Activated T-cell treated with anti-CD3 and anti-CD28 coated beads, Interleukin-2, amount 50 U/mL, for 24 hours (primary cell): Measurements from ENCODE around the gene CCDC61.

ENCODE experiments used
- DNase-seq: peaks from one replicate; pipeline ENCODE4 v3.0.0-alpha.2; 2020
- H3K27ac Mint-ChIP-seq: 2 replicates; pipeline ENCODE4 v1.8.0; 2020; ENCODE audit warnings: mild to moderate bottlenecking, mixed read lengths
- H3K27me3 Mint-ChIP-seq: 2 replicates; pipeline ENCODE4 v1.8.0; 2020; ENCODE audit warnings: mixed read lengths
- H3K36me3 Mint-ChIP-seq: 2 replicates; pipeline ENCODE4 v1.8.0; 2020; ENCODE audit warnings: low read depth, mixed read lengths
- H3K4me1 Mint-ChIP-seq: 2 replicates; pipeline ENCODE4 v1.8.0; 2020; ENCODE audit warnings: low read depth, mixed read lengths
- H3K4me3 Mint-ChIP-seq: 2 replicates; pipeline ENCODE4 v1.8.0; 2020; ENCODE audit warnings: mild to moderate bottlenecking, moderate library complexity, mixed read lengths
- H3K9me3 Mint-ChIP-seq: 2 replicates; pipeline ENCODE4 v1.8.0; 2020; ENCODE audit warnings: mixed read lengths

The CCDC61 gene

GRCh38 chr19:46017874-46018675, 22.8 kb downstream of the CCDC61 start:
- Mint-ChIP-seq H3K4me1 (peaks cover 17% of the 10 kb centered on the region), H3K4me3 (no peak overlapping the region), H3K9me3 (no peaks in the 10 kb centered on the region), H3K36me3 (peaks cover 3% of the 10 kb centered on the region), H3K27ac (no peak overlapping the region), H3K27me3 (peaks cover 26% of the 10 kb centered on the region)
- DNase-seq, result no peak

DNA sequence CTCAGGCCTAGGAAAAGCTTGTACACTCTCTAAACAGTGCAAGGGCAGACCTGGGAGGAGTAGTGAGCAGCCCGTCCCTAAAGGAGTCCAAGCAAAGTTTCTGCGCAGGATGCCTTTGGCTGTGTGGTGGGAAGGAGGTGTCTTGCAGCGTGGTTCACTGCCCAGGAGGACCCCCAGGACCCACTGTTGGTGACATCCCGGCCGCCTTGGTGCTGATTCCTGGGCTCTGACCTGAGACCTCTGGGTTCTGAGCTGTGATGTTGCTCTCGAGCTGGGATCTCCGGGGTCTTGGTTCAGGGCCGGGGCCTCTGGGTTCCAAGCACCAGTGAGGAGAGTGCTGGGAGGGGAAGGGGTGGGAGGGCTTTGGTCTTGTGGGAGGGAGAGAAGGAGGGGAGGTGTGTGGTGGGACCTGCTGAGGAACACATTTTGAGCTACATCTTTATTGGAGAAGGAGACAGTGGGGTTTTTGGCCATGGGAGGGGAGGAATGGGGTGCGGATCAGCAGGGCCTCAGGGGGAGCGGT, 23.5 kb downstream of the CCDC61 start:
- Mint-ChIP-seq H3K27ac (no peak overlapping the region), H3K27me3 (peaks cover 31% of the 10 kb centered on the region), H3K9me3 (no peaks in the 10 kb centered on the region), H3K4me3 (no peak overlapping the region), H3K36me3 (peaks cover 3% of the 10 kb centered on the region), H3K4me1 (peaks cover 17% of the 10 kb centered on the region)
- no peak for DNase-seq

GRCh38 chr19:46019270-46019669, 24.0 kb downstream of the CCDC61 start:
- Mint-ChIP-seq H3K4me1 (peaks cover 17% of the 10 kb centered on the region), H3K4me3 (no peak overlapping the region)

DNA sequence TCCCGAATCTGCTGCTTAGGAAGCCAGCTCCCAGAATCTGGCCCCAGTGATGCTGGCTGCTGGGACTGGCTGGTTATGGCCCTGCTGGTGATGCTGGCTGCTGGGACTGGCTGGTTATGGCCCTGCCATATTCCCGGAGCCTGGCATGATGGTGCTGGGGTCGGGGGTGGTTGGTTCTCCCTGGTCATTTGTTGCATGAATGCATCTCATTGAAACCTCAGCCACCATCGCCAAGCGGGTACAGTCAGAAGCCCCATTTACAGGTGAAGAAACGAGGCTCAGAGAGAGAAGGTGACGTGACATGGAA, 25.5 kb downstream of the CCDC61 start:
- Mint-ChIP-seq H3K36me3 (peaks cover 3% of the 10 kb centered on the region), H3K27me3 (peaks cover 25% of the 10 kb centered on the region), H3K4me1 (peaks cover 11% of the 10 kb centered on the region), H3K9me3 (no peaks in the 10 kb centered on the region), H3K4me3 (no peak overlapping the region), H3K27ac (no peak overlapping the region)
- no peak for DNase-seq

More at GRCh38 chr19:46019270-46019669, 24.0 kb downstream of the CCDC61 start:
- Mint-ChIP-seq H3K27me3 (peaks cover 32% of the 10 kb centered on the region), H3K9me3 (no peaks in the 10 kb centered on the region), H3K36me3 (peaks cover 3% of the 10 kb centered on the region), H3K27ac (no peak overlapping the region)
- no peak for DNase-seq

DNA sequence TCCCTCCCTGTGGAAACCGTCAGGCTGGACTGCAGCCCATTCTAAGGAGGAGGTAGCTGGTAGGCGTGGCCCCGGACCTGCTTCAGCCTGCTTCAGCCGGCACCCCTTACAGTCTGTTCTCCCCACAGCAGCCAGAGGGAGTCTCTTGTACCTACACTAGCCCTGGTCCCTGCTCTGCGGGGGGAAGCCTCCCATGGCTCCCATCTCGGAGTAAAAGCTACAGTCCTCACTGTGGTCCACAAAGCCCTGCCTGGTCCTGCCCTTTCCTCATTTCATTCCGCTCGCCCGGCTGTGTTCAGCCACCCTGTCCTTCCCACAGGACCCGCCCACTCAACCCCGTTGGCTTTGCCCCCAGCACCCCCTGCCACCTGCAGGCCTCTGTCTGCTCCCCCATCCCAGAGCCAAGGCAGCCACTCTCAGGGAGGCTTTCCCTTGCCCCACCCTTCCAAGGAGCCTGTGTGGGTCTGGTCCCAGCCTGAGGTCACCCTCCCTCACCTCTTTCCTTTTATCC, 26.3 kb downstream of the CCDC61 start:
- peaks cover 28% of the 10 kb centered on the region for H3K27me3 Mint-ChIP-seq
- no peaks in the 10 kb centered on the region for H3K9me3 Mint-ChIP-seq
- no peak overlapping the region for H3K4me3 Mint-ChIP-seq
- H3K36me3 Mint-ChIP-seq, result peaks cover 3% of the 10 kb centered on the region
- no peak for DNase-seq
- H3K27ac Mint-ChIP-seq, result no peak overlapping the region
- peaks cover 14% of the 10 kb centered on the region for H3K4me1 Mint-ChIP-seq

GRCh38 chr19:46022061-46022430, 26.8 kb downstream of the CCDC61 start:
- H3K9me3 Mint-ChIP-seq, result no peaks in the 10 kb centered on the region
- no peak for DNase-seq
- H3K4me1 Mint-ChIP-seq, result peaks cover 15% of the 10 kb centered on the region
- peaks cover under 1% of the 10 kb centered on the region for H3K36me3 Mint-ChIP-seq
- peaks cover 31% of the 10 kb centered on the region for H3K27me3 Mint-ChIP-seq
- no peak overlapping the region for H3K4me3 Mint-ChIP-seq
- no peak overlapping the region for H3K27ac Mint-ChIP-seq

DNA sequence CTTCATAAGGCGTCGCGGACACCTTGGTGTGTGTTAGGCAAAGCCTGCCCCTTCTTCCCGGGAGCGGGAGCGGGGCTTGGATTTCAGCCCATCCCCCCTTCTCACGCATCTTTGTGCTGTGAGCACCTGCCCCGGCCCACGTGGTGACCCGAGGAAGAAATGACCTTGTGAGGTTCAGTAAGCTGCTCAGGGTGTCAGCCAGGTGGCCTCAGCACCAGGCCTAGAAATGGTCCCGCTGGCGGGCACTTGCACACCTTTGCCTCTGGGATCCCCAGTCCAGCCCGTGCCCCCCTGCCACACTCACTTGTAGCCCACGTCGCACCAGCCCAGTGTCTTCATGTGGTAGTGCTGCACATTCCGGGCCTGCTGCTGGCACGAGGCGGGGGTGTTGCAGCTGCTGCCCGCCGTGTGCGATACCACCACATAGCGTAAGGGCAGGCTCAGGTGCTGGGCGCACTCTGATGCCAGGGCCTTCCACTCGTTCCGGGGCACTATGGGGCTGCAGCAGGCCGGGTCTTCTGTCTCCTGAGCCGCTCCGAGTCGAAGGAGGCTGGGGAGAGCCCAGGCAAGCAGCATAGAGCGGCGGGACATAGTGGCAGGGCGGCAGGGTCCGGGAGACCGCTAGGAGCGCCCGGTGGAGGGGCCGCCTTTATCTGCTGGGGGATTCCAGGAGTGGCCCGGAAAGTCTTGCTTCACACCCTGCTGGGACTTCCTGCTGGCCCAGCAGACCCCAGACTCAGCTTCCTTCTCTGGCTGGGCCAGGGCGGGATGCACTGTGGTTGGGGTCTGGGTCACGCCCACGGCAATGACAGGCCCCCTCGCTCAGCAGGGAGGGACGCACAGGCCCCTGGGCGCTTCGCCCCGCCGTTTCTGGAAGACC, 27.4 kb downstream of the CCDC61 start, which contains the start of gene PGLYRP1:
TSS of gene PGLYRP1 (minus strand) at position 623 of the 880 bp plus-strand sequence. CDS start at position 591, 32 bp downstream.
- Mint-ChIP-seq H3K27ac (no peak within 1 kb of the TSS), H3K36me3 (no peaks in the 10 kb centered on the region), H3K9me3 (no peaks in the 10 kb centered on the region), H3K27me3 (peaks cover 31% of the 10 kb centered on the region), H3K4me3 (no peak within 1 kb of the TSS), H3K4me1 (peaks cover 15% of the 10 kb centered on the region)
- no peak for DNase-seq

DNA sequence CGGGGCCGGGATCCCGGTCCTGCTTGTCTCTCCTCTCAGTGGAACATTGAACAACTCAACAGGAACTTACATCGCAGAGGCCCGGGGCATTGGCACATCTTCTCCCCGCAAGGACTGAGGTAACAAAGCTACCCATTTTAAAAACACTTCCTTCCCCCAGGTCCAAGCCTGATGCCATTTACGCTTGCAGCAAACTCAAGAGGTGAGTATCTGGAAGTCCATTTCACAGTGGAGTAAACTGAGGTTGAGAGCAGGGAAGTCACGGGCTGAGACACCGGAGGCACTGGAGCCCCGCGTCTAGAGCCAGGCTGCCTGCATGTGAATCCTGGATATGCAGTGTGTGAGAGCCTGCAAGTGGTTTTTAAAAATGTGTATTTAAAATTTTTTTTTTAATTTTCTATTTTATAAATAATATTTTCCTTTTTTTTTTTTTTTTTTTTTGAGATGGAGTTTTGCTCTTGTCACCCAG, 28.1 kb downstream of the CCDC61 start:
- Mint-ChIP-seq H3K36me3 (no peaks in the 10 kb centered on the region), H3K27ac (no peak overlapping the region), H3K27me3 (peaks cover 31% of the 10 kb centered on the region), H3K9me3 (no peaks in the 10 kb centered on the region), H3K4me3 (no peak overlapping the region), H3K4me1 (peaks cover 15% of the 10 kb centered on the region)
- no peak for DNase-seq

DNA sequence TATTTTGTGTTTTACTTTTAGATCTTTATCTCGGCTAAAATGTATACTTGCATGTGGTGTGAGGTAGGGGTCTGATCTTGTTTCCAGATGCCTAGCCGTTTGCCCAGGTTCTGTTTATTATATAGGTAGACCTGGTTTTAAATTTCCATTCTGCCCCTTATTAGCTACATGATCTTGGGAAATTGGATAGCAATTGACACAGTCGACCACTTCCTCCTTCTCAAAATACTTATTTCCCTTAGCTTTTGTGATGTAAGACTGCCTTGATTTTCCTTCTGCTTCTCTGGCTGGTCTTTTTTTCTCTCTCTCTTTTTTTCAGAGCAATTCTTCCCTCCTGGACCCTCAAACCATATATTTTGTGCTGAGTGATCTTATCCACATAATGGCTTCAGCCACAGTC, 30.6 kb downstream of the CCDC61 start:
- no peak overlapping the region for H3K27ac Mint-ChIP-seq
- H3K9me3 Mint-ChIP-seq, result no peaks in the 10 kb centered on the region
- no peak for DNase-seq
- no peak overlapping the region for H3K4me3 Mint-ChIP-seq
- peaks cover 45% of the 10 kb centered on the region for H3K27me3 Mint-ChIP-seq
- H3K4me1 Mint-ChIP-seq, result peaks cover 19% of the 10 kb centered on the region
- no peaks in the 10 kb centered on the region for H3K36me3 Mint-ChIP-seq

DNA sequence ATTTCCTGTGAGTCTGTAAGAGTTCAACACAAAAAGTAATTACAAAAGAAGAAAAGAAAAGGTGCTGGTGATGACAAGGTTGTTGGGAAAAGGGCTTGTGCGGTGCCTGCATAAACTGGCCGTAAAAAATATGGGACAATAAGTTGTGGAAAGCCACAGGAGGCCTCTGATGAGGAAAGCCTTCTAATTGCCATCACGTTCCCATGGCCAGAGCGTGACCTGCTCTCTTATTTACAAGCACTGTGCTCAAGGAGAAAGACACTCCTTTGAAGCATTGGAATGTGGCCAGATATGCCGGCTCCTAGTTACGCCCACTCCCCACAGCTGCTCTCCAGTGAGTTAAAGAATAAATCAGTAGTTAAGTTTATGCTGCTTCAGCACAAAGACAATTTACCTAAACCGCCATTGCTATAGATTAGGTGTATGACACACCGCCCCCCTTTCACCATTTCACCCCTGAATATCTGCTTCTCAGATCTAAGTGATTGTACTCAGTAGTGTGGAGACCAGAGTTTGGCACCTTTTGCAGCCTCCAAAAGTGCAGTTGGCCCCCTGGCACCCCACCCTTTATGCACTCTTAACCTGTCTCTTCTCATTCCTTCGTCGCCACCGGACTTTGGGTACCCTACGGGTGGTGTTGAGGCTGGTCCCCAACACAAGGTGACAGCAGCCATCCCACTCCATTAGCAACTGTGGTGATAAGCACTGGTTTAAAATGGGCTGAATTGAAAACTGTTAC, 35.7 kb downstream of the CCDC61 start:
- no peak overlapping the region for H3K4me3 Mint-ChIP-seq
- no peak for DNase-seq

DNA sequence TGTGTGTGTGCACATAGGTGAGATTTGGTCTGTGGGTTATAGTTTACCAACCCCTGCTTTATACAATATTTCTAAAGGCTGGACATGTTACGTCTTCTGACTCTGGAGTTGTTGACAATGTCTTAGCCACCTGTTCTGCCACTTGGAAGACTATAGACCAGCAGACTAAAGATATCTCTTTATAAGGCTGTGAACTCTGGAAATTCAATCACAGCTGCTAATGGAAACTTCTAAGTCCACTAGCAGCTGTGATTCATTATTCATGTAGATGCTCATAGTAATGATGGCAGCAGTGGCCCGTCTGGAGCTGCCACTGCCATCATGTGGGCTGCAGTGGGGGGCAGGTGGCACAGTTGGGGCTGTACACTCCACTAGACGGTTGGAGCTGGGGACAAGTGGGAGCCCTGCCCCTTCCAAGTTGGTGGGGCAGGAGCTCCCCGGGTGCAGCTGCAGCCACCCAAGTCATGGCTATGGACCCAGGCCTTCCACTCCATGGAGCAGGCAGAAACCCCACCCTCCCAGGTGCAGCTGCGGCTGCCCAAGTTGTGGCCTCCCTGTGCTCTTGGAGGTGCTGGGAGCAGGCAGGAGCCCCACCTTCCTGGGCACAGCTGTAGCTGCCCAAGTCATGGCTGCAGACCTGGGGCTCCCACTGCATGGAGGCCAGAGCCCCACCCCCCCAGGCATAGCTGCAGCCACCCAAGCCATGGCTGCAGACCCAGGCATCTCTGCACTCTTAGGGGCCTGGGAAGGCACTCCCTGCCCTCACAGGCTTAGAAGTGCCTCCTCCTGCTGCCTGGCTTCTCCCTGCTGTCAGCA, 36.7 kb downstream of the CCDC61 start:
- H3K4me1 Mint-ChIP-seq, result peaks cover 4% of the 10 kb centered on the region
- no peaks in the 10 kb centered on the region for H3K9me3 Mint-ChIP-seq
- H3K27me3 Mint-ChIP-seq, result peaks cover 30% of the 10 kb centered on the region
- no peak for DNase-seq
- H3K27ac Mint-ChIP-seq, result no peak overlapping the region
- no peak overlapping the region for H3K4me3 Mint-ChIP-seq
- no peaks in the 10 kb centered on the region for H3K36me3 Mint-ChIP-seq

More for the DNA sequence above, 35.7 kb downstream of the CCDC61 start:
- Mint-ChIP-seq H3K27me3 (peaks cover 37% of the 10 kb centered on the region), H3K4me1 (peaks cover 14% of the 10 kb centered on the region), H3K9me3 (no peaks in the 10 kb centered on the region), H3K36me3 (no peaks in the 10 kb centered on the region), H3K27ac (no peak overlapping the region)

DNA sequence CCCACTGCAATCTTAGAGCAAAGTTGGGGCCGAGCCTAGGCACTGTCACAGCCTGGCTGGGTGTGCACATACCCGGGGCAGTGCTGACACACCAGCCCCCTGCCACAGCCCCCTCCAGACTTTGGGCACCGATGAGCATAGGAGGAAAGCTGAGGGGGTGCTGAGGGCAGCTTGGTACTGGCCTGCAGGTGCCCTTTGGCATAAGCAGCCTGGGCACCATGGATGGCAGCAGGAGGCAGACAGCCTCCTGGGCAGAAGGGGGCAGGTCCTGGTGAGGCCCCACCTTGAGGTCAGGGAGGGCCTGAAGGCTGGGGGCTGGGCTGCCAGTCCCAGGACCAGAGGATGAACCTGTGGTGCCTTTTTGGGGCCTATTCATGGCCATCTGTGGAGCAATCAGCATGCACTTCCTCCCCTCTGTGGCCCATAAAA, 37.3 kb downstream of the CCDC61 start:
- no peak for DNase-seq
- Mint-ChIP-seq H3K27me3 (peaks cover 30% of the 10 kb centered on the region), H3K4me3 (no peak overlapping the region), H3K4me1 (peaks cover 4% of the 10 kb centered on the region), H3K36me3 (no peaks in the 10 kb centered on the region), H3K9me3 (no peaks in the 10 kb centered on the region), H3K27ac (no peak overlapping the region)

DNA sequence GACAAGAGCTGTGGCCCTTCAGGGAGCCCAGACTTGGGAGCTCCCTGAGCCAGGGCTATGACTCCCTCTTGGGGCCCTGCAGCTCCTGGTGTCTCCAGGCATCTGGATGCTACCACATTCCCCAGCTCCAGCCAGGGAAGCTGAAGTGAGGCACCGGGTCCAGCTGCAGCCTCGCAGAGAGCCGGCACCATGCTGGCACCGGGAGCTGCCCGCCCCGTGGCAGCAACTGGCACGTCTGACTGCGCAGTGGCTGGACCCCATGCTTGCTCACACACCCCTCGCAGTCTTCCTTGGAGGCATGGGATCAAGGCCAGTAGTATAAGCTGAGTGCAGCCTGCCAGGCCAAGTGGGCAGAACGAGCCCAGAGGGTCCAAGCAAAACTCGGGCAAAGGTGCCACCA, 38.1 kb downstream of the CCDC61 start:
- Mint-ChIP-seq H3K36me3 (no peaks in the 10 kb centered on the region), H3K27ac (no peak overlapping the region), H3K27me3 (peaks cover 30% of the 10 kb centered on the region), H3K4me3 (no peak overlapping the region), H3K9me3 (no peaks in the 10 kb centered on the region), H3K4me1 (peaks cover 4% of the 10 kb centered on the region)
- no peak for DNase-seq
